AG09309 (cell line): ENCODE measurements around the gene KIRREL1.

ENCODE experiments used
- DNase-seq: peaks from one replicate; pipeline ENCODE4 v3.0.0-alpha.2; 2010; ENCODE audit warnings: low read depth
- H3K4me3 ChIP-seq: 2 replicates; pipeline ENCODE4 v1.5.1; 2011; ENCODE audit warnings: mild to moderate bottlenecking, low read depth, low read length, moderate library complexity; ENCODE audit not compliant: control insufficient read depth
- CTCF ChIP-seq: IDR thresholded peaks from 2 replicates; pipeline ENCODE4 v1.5.1; 2011; ENCODE audit warnings: mild to moderate bottlenecking, low read depth, low read length, inconsistent platforms; ENCODE audit not compliant: insufficient read depth, control insufficient read depth; ENCODE audit errors: missing control alignments

Gene KIRREL1

DNA sequence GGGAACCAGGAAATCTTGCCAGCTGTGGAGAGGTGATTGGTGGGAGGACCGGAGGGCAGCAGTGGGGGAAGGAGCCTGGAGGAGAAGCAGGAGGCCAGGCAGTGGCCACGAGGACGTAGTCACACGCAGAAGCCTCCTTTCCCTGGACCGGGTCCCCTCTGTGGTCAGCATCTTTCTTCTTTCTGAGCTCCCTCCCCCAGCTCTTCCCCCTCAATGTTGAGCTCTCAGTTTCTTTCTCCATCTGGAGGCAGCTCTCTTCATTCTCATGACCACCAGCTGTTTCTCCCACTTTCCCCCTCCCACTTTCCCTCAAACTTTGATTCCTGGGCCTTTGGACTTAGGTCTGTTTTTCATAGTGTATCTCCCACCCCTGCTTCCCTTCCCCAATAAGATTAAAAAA lies 18.3 kb downstream of the KIRREL1 start:
- TF ChIP-seq CTCF, result no peak
- DNase-seq, result no peak

DNA sequence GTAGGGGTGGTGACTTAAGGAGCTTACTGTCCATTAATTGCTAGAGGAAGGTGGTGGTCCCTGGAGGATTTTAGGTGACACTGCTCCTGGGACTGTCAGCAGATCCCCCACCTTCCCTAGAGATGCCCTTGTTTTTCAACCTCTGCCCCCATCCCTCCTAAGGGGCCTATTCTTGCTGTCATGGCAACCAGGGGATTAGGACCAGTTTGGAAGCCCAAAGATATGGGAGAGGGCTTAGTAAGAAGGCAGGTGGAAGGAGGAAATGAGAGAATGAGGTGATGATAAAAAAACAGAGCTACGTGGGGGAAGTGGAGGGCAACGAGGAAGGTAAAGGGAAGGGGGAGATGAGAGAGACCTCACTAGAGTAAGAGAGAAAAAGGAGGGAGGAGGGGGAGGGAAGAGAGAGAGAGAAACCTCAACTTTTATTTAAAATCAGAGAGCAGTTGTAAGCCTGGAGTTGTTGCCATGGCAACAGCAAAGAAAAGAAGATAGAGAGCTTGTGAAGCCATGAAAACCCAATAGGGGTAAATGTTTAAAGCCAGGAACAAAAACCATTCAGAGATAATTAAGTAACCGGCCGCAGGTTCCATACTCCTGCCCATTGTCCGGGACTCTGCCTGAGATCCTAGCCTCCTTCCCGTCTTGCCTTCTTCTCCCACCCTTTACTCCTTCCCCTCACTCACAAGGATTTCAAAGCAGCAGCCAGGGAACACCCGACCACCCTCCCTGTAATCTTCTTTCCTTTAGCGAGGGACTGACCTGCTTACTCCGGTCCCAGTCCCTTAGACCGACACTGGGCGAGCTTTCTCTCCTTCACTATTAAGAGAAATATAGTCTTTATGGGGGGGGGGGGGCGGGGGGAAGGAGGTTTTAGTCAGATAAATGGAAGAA lies 20.6 kb downstream of the KIRREL1 start:
- no peak for TF ChIP-seq CTCF
- no peak for DNase-seq
- no peak overlapping the region for H3K4me3 ChIP-seq

More for the DNA sequence above, 18.3 kb downstream of the KIRREL1 start:
- H3K4me3 ChIP-seq, result no peak overlapping the region

DNA sequence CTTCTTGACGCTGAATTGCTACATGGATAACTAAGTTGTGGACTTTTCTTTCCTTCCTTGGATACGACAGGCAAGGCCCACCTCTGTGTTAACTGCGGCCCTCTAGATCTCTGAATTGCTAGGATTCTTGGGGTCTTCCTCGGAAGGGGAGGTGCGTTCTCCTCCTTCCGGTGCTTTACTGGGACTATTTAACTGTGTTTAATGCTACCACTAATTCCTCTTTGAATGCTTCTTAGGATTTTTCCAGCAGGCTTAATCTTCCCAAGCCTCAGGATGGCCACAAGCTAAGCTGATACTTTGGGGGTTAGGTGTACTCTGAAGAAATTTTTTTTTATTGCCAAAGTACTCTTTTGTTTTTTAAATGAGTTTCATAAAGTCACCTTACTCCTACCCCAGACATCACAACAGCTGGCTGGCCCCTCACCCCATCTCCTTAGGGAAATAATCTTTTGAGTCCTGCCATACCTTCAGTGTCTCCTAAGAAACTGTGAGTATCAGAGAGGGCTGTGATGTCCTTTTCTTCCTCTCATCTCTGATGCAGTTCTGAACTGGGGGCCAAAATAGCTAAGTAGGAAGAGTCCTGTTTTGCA lies 21.4 kb downstream of the KIRREL1 start:
- TF ChIP-seq CTCF, result no peak
- no peak overlapping the region for H3K4me3 ChIP-seq
- no peak for DNase-seq

DNA sequence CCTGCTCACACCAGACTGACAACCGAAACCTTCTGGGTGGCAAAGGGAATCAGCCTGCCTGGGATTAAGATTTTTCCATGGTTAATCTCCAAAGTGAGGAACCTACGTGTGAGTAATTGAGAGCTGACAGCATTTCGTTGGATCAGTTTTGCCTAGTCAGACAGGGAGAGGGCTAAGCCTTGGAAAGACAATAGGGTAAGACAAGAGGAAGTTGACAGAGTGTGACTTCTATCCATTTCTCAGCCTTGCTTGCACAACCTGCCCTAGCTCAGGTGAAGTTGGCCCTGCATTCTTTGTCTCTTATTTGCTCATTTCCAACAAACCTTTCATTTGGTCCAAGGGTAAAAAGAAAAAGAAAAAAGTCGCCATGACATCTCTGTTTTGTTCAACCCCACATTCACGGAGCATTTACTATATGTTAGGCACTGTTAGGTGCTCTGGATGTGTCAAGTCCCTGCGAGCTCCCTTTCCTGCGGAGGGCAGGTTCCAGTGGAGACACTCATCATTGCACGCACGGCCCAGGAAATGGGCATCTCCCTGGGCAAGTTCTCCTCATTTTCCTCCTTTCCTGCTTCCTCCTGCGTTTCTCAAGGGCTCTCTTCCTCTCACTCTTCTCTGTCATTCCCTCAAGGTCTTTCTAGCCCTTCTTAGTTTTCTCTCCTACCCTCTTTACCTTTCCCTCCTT lies 23.3 kb downstream of the KIRREL1 start:
- DNase-seq, result no peak
- no peak overlapping the region for H3K4me3 ChIP-seq
- no peak for TF ChIP-seq CTCF

DNA sequence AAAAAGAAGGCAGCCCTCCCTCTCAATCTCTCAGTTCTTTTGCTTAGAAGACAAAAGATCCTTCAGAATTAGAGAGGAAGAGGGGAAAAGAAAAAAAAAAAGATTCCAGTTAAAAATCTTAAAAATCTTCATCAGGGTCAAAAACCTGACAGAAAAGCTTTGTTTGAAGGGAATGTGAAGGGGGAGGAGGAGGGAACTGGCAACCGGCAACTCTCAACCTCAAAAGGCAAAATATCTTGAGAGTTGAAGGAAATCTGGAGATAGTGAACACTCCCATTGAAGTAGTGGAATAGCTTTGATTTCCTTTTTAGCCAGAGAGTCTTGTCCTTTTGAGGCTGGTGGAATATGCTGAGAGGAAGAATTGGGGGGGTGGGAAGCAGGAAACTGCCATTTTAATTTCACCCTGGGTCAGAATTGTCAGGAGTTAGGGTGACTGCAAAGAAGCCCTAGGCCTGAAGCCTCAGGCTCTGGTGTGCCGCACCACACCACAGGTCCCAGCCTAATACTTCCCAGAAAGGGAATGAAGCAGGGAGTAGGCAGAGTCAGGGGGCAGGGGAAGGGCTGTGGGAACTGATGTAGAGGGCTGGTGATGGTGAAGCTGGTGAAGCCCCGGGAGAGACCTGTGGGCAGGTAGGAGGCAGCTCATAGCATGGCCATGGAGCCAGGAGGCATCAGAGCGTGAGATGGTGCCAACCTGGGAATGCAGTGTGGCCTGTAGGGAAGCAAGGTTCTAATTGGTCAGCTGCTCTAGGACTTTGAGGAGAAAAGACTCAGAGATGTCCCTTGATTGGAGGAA lies 24.6 kb downstream of the KIRREL1 start:
- no peak for DNase-seq
- no peak for TF ChIP-seq CTCF
- no peak overlapping the region for H3K4me3 ChIP-seq
